Hindlimb muscle (tissue), 1 donor: Measurements from ENCODE around the gene CDX1. TPM values are rescaled to one million over a fixed set of nuclear protein-coding genes. Genes with fewer than 3 reads are reported as not detected.

ENCODE experiments used
- DNase-seq: peaks from one replicate; pipeline ENCODE4 v3.0.0-alpha.2; 2013
- polyA plus RNA-seq: library from polyadenylated mRNA; unstranded; fragments of 120-200 nt; gene quantifications from one replicate; pipeline ENCODE4 v1.2.1, GENCODE V29; 2013; ENCODE audit not compliant: insufficient read length

CDX1 gene
- polyA plus RNA-seq, result 0.19 TPM

DNA sequence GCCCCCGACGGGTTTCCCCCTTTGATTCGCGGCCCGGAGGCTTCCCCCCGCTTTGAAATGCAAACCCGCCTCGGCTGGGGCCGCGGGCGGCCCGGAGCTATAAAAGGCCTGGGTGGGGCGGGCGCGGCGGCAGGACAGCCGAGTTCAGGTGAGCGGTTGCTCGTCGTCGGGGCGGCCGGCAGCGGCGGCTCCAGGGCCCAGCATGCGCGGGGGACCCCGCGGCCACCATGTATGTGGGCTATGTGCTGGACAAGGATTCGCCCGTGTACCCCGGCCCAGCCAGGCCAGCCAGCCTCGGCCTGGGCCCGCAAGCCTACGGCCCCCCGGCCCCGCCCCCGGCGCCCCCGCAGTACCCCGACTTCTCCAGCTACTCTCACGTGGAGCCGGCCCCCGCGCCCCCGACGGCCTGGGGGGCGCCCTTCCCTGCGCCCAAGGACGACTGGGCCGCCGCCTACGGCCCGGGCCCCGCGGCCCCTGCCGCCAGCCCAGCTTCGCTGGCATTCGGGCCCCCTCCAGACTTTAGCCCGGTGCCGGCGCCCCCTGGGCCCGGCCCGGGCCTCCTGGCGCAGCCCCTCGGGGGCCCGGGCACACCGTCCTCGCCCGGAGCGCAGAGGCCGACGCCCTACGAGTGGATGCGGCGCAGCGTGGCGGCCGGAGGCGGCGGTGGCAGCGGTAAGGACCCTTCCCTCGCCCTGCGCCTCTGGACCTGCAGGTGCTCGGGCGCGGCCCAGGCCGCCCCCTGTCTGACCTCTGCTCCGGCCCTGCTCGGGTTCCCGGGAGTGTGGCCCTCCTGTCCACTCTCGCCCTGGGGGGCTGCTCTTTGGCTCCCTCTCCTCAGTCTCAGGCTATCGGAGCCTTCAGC is at the start of gene CDX1:
Gene CDX1 (plus strand): TSS at position 129 of the 862 bp plus-strand sequence. CDS start 99 bp downstream, at position 228.
- DNase-seq, result no peak

DNA sequence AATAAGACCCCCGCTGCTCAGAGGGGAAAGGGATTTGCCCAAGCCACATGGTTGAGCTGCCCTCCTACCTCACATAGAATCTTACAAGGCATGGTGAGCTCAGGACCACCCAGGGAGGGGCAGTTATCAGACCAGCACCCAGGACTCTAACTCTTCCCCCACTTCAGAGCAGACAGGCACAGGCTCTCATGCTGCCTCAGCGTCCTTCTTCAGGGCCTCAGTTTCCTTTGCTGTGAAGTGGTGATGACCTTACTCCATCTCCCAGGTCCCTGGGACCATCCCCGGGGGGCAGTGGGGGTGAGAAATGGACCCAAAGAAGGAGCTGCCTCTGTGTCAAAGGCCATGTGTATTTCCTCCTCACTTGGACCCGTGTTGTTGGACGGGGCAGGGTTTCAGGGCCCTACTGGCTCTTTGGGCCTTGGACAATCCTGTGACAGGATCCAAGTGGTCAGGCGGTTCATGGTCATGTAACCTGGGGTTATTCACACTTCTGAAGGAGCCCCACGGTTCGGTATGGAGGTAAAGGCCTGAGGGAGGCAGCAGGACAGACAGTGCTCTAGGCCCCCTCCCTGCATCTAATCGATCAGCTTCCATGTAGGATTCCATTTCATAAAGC is 48.5 kb upstream of the CDX1 start:
- no peak for DNase-seq

DNA sequence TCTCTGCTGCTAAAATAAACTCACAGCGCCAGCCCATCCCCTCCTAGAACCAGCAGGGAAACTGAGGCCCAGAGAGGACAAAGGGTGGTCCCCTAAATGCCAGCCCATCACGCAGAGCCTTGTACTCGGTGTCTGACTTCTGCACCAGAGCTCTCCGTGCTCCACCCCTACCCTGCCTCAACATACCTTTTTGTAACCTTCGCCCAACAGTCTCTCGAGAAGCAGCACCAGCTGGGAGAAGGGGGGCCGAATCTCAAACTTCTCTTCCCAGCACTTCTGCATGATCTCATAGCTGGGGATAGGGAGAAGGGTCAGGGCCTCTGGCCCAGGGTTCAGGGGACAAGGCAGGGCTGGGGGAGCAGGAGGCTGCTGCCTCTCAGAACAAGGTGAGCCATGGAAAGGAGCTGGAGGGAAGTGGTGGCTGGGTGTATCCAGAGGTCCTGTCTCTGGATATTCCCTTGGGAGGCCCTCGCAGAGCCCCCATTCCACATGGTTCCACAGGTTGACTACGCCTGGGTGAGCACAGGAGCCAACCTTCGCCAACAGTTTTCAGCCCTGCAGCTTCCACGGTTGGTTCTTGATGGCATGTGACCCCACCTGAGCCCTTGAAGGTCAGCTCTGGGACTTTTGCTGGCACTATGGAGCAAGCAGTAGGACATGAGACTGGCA is 47.9 kb upstream of the CDX1 start:
- DNase-seq, result no peak

DNA sequence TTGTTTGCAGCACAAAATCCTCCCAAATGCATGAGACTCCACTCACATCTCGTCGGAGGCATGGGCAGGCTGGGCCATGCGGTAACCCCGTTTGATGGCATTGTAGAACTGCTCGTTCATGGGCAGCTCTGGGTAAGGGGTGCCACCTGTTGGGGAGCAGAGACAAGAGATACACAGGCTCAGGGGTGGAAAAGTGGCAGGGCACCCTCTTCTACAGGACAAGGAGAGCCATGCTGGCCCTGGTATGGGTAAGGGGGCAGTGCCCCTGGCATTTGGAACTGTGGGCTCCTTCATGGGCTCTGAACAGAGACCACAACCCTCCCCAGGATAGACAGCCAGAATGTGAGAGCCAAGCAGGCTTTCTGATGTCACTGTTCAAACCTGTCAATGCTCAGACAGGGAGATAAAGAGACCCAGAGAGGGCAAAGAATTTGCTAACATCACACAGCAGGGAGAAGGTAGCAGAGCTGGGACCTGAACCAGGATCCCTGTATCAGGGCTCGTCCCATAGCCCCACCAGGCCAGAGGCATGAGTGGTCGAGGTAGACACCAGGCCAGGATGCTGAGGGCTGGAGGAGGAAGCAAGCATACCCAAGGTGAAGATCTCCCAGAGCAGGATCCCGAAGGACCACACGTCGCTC is 47.0 kb upstream of the CDX1 start:
- DNase-seq, result no peak

DNA sequence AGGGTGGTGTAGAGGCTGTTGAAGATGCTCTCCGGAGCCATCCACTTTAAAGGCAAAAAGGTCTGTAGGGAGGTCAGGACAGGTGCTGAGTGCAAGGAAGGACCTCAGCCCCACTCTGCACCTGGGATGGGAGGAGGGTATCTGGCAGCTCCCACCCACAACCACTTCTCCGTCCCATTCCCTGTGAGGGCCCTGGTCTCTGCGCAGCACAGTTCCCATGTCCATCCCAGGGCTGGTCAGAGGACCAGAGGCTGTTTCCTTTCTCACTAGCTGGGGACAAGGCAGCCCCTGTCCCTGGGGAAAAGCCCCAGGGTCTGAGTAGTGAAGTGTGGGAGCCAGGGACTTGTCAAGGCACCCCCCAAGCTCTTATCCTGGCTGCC is 46.5 kb upstream of the CDX1 start:
- DNase-seq, result no peak

DNA sequence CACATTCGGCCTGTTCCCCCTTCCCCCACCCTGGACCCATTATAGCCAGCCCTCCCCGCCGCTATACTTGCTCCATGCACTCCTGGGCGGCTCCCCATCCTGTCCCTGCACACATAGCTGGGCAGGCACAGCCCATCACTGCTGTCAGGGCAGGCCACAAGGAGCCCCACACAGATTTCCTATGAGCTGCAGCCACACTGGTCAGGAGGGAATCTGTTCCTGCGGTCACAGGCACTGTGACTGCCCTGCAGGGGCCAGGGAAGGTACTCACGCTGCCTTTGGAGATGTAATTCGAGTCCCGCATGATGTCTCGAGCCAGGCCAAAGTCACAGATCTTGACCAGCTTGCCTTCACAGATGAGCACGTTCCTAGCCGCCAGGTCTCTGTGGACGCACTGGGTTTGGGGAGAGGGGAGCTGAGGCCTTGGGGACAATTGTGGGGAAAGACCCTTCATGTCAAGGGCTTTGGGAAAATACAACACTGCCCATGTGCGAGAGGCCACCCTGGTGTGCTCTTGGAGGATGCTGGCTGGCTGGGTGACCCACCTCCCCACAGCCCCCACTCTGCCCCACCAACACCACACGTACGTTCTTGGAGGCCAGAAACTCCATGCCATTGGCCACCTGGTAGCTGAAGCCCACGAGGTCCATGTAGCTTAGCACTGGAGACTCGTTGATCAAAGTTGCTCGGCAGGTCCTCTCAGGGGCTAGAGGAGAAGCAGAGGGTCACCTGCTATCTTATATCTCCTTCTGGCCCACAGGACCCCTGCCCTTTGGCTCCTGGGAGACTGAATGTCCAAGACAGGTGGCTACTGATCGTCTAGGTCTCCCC is 45.7 kb upstream of the CDX1 start:
- DNase-seq, result no peak

DNA sequence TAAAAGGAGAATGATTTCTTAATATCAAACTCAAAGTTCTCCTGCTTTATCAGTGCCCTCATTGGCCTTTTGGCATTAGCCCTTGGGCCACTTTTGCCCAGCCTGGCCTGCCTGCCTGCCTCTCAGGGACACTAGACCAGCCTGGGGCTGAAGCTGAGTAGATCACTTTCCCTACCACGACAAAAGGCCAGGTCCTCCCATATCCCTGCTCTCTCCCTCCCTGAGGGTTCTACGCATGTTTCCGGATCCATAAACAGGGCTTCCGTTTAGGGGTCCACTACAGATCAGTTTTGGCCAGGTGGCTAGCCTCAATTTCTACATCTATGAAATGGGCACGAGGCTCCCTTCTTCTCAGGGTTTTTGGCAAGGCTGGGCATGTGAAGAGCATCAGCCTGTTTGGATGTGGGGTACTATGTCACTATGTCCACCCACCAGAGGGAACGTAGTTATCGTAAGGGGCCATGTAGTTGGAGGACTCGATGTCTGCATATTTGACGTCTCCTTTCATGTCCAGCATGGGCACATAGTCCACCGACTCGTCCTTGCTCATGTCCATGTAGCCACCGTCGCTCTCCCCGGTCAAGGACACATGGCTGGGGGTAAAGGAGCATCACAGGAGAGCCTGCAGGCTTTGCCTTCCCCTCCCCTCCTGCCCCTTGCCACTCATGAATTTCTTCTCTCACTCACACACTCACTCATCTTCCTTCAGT is 45.0 kb upstream of the CDX1 start:
- DNase-seq, result no peak

DNA sequence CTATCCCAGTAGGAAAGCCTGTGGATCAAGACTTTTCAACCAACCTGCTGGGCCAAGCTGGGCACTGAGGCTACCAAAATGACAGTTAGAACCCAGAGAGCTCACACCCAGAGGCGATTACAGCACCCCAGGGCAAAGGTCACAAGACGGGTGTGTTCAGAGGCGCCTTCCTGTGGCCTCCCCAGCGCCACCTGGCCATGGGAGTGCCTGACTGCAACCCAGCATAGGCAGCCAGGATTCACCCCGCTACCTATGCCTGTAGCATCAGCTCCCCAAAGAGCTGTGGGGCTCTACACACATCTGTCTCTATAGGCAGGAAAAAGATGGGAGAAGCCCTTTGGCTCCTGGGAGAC is 44.4 kb upstream of the CDX1 start:
- no peak for DNase-seq

DNA sequence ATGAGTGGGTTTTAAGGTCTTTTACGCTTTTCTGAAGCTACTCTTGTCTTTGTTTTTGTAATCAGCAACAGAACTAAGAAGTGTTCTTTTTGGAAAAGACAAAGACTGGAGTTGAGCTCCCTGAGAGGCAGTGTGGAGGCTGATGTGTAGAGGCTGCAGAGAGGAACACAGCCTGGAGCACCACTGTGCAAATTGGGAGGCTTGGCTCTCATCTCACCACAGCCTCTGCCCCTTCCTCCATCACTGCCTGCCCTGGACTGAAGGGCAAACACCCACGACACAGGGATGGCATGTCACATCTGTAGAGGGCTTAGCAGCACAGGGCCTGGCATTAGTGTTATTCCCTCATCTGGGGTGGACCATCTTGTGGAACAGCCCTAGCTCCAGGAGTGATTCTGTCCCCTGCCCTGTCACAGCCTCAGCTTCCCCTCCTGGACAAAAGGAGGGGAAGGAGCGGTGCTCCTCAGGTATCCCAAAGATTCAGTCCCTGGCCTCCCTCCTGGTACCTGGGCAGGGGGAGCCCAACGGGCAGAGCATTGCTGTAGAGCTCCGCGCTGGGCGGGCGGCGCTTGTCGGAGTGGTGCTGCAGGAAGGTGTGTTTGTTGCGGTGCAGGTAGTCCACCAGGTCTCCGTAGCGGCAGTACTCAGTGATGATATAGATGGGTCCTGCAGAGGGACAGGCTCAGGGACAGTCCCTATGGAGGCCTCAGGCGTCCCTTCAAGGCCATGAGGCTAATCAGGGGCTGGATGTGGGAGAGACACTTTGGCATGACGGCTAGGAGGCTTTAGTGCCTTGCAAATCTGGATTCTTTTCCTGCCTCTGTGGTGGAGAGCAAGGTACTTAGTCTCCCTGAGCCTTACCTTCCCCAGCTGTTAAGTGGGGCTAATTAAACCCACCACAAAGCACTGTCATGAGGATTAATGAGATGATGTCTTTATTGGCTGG is 43.8 kb upstream of the CDX1 start:
- DNase-seq, result no peak

DNA sequence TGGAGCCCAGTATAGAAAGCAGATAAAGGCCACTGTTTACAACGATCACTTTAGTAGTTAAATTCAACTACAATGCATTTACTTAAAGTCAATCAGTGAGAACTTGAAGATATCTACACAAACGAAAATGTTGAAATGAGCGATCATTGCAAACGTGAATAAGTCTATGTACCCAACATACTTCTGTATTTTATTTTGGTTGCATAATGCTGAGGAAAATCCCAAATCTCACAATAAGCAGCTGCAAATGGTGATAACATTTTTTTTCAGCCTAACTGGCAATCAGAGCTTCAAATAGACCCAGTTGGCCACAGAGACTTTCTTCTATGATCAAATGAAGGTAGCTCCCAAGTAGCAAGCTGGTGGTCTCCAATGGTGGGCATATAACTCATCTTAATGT is 43.0 kb upstream of the CDX1 start:
- DNase-seq, result no peak

DNA sequence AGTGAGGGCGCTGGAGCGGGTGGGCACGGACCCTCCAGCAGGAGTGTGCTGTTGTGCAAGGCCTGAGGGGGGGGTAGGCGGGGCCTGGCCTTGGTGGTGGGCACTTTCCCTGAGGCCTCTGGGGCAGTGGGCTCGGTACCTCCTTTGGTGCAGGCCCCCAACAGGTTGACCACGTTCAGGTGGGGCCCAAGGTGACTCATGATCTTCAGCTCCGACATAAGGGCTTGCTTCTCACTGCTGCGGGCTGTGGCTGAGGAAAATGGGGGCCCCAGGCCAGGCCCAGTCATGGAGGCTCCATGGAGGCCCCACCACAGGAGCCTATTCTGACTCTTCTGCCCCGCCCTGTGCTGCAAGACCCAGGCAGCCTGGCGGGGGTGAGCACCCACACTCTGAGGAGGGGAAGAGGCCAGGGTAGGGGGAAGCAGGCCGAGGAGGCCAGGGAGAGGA is 42.4 kb upstream of the CDX1 start:
- DNase-seq, result no peak

DNA sequence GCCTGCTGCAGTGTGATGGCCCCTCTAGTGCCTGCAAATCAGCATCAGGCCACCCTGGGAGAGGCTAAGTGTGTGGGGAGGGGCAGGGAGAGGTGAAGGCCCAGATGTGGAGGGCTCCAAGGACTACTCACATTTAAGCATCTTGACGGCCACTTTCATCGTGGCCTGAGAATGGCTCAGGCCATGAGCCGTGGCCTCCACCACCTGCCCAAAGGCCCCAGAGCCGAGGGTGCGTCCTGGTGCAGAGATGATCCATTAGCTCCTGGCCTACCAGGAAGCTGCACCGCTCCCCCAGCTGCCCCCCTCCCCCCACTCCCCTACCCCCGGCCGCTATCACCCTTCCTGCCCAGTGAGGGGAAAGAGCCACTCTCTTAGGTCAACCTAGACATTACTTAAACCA is 42.0 kb upstream of the CDX1 start:
- no peak for DNase-seq

DNA sequence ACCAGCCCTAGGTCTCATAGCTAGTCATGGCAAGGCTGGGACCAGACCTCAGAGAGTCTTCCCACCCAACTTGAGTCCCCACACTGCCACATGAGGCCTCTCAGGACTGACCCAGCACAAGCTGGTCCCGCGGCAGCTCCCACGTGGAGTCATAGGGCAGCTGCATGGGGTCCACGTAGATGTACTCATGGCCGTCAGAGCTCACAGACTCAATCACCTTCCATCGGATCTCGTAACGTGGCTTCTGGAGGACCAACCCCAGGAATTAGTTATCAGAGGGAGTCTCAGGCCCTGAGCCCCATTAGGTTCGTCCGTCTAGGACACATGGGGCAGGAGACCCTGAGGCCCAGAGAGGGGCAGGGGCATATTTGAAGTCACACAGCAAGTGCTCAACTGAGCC is 41.2 kb upstream of the CDX1 start:
- no peak for DNase-seq

DNA sequence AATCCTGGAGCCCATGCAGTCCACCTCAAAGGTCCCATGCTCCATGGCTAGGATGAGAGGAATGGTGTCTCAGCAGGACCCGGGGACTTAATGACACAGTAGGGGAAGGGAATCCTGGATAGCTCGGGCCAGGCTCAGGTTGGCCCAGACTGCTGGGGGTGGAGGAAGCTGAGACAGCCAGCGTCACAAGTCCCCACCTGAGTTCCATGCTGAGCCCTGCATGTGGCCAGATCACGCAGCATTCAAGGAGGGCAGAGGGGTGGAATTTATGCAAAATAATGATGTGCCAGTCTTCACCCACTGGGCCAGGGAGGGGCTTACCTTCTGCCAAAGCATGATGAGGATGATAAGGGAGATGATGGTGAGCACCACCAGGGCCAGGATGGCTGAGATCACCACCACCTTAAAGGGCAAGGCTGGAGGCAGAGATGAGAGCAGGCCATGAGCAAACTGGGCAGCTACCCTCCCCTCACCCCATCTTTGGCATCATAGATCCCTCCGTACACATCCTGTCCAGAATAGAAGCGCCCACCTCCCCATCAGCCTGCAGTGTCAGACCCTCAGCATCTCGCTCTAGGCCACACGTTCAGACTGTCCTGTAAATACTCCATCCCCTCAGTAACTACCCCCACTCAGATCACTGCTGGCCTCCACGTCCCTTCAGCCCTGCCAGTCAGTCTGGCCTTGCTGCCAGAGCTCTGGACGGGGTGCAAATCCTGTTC is 40.2 kb upstream of the CDX1 start:
- no peak for DNase-seq

DNA sequence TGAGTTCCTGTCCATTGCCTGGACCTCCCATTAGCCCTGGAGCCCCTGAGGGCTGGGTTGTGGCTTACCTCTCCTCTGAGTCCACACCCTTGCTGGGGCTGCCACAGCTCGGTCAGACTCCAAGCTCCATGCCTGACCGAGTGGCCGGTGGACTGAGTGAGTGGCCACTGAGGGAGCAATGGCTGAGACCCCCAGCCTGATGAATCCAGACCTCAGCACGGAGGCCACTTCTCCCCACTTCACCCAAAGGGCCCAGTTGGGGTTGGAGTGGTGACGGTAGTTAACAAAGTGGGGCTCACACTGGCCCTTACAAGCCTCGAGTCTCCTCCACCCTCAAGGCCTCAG is 39.7 kb upstream of the CDX1 start:
- DNase-seq, result no peak

DNA sequence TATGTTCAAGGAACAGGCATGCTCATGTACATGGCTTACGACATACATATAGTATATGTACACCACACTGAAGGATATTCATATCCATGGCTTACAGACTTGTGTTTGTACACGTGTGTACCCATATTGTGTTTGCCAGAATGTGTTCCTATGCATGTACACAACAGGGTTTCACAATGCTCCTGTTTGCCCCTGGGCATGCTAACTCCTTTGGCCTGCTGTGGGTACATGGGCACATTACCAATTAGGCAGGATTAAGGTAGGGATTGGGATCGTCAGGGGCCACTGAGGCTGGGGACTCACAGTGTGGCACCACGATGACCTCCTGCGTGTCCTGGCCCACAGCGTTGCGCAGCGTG is 37.1 kb upstream of the CDX1 start:
- no peak for DNase-seq

DNA sequence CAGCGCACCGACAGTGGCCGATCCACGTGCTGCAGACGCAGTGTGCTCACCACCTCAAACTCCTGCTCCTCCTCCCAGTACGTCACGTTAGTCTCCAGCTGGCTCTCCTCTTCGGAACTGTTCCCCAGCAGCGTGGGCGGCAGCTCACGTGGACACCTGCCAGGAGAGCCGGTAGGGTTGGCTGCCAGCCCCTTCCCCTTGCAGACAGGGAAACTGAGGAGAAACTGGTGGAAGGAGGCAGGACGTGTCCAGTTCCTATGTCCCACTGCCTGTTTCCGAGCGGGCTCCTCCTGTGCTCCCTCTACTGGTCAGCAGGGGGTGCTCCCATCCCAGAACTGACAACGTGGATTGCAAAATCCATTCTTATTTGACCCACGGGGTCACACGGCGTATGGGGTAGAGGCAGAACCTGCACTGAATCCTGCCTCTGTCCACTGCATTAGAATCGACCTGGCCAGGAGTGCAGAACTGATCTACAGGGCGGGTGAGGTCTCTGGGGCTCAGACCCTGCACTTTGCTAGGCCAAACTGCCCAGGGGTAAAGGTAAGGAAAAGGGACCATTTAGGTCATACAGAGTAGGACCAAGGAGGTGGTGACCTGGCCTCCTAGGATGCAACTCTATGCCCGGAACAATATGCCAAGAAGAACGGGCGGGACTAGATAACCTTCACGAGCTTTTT is 36.6 kb upstream of the CDX1 start:
- DNase-seq, result peak; percentile 66

DNA sequence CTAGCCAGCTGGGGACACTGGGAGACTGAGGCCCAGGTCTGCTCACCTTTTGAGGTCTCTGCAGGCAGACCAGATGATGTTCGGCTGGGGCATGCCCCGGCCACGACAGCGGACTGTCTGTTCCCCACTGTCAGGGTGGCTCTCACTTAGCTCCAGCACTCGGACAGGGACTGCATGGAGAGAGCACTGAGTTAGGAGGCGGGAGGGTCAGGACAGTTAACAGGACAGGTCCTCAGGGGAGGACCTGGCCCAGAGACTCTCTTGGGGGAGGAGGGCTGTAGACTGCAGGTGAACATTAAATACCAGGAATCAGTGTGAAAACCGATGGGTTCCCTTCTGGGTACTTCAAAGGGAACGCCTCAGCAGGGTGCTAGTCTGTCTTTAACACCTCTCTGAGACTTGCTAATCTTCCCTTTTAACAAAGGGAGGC is 36.1 kb upstream of the CDX1 start:
- DNase-seq, result no peak

DNA sequence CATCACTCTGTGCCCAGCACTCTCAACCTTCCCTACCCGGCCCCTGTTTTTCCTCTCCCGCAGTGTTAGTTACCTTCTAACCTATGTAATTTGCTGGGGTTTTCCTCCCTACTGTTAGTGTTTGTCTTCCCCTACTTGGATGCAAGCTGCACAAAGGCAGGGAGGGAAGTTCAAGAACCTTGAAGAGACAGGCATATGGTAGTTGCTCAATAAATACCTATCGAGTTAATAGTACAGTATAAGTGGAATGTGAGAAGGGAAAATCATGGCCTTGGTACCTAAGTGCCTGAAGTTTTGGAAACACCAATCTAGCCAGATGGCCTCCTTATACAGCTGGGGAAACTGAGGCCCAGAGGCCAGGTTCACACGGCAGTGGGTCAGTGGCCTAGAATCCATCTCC is 35.1 kb upstream of the CDX1 start:
- DNase-seq, result no peak
